Skin of body (tissue), 2 donors: ENCODE results near the gene SRF. TPM values are rescaled to one million over a fixed set of nuclear protein-coding genes. Genes with fewer than 3 reads are reported as not detected.
A peak's percentile ranks its signal among the peaks of the same experiment; 100 is the strongest.

ENCODE experiments used
- DNase-seq: peaks from one replicate; lab custom pipeline; 2025; lab: John Stamatoyannopoulos, UW
- total RNA-seq: library from RNA; depleted of rRNA; stranded (reverse); fragments of >200 nt; gene quantifications from one replicate; pipeline ENCODE4 v1.2.3, GENCODE V29; 2014

SRF gene
- total RNA-seq, 1 donor from 2014 or later: 12.5 TPM

- DNase-seq: no peak
Measured at GRCh38 chr6:43216200-43216599, 45.1 kb downstream of the SRF start.

DNA sequence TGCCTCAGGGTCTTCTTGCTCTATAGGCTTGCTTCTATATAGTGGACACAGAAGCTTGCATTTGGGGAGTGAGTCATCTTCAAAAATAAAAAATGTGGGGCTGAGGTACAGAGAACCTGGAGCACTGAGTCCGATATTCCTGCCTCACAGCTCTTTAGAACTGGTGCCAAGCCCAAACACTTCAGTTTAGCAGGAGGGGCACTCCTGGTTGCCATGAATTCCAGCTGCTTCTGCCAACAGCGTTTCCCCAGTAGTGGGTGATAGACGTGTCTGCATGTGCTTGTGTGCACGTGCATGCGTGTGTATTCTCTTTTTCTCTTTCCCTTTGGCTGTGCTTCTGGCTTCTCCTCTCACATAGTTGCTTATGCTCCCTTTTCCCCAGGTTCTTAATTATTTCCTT, 46.3 kb downstream of the SRF start:
- DNase-seq: no peak

DNA sequence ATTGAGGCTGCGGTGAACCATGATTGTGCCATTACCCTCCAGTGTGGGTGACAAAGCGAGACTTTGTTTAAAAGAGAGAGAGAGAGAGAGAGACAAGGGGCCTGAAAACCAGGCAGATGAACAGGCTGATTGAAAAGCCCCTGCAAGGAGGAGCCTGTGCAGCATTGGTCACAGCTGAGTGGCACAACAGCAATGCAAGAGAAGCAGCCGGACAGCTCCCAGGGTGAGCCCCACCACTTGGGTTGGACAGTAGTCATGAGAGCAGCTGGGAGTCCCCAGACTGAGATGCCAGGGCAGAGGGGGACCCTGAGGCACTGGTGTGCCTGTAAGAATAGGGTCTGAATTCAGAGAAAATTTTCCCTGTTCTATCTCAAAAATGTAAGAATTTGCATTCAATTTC, 48.0 kb downstream of the SRF start:
- DNase-seq: no peak

DNA sequence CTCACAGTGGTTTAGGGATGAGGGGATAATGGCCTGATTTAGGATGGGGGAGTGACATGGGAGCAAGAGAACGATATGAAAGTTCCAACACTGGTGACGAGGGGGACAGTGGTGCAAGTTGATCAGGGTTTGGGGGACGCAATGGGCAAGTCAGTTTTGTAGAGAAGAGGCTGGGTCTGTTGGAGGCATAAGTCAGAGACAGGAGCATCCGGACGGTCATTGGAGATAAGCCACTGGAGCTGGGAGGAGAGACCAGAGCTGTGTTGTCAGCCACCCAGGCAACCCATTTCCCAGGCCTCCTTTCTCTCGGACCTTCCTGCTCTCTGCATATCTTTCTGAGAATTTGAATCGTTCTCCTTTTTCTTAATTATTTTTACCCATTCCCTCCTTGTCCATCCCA, 48.7 kb downstream of the SRF start:
- no peak for DNase-seq

DNA sequence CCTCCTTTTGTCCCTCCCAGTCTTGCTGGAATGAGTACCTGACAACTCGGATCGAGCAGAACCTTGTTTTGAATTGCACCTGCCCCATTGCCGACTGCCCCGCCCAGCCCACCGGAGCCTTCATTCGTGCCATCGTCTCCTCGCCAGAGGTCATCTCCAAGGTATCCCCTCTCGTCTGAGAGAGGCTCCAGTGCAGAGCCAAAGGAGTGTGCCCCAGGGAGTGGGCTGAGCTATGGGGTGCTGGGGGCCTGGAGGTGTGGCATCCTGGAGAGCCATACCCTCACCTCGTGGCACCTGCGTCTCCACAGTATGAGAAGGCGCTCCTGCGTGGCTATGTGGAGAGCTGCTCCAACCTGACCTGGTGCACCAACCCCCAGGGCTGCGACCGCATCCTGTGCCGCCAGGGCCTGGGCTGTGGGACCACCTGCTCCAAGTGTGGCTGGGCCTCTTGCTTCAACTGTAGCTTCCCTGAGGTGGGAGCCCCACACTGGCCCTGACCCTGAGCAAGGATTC, 49.4 kb downstream of the SRF start:
- no peak for DNase-seq

DNA sequence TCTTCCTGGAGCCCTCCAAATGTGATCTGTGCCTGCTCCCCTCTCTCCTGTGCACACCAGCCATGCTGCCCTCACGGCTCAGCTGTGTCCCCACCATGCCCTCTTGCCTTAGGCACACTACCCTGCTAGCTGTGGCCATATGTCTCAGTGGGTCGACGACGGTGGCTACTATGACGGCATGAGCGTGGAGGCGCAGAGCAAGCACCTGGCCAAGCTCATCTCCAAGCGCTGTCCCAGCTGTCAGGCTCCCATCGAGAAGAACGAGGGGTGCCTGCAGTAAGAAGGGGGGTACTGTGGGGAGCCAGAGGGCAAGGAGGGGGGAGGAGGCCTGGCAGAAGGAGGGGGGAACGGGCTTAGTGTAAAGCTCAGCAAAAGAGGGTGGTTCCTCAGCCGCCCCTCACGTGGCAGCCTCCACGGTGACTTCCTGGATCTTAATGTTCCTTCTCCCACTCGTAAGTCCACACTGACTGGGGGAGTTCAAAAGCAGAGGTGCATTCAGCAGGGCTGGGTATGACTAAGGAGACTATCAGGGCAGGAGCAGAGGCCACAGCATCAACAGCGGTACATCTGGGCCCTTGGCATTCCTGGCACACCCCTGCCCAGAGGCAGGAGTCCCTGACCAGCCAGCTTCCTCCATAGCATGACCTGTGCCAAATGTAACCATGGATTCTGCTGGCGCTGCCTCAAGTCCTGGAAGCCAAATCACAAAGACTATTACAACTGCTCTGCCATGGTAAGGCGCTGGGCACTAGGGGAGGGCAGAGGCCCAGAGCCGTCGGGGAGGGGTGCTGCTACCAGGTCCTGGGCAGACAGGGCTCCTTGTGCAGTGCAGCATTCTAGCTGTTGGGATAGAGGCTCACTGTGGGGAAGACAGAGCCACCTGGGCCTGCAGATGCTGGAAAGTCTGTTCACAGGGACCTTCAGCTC, 50.2 kb downstream of the SRF start:
- DNase-seq: no peak

DNA sequence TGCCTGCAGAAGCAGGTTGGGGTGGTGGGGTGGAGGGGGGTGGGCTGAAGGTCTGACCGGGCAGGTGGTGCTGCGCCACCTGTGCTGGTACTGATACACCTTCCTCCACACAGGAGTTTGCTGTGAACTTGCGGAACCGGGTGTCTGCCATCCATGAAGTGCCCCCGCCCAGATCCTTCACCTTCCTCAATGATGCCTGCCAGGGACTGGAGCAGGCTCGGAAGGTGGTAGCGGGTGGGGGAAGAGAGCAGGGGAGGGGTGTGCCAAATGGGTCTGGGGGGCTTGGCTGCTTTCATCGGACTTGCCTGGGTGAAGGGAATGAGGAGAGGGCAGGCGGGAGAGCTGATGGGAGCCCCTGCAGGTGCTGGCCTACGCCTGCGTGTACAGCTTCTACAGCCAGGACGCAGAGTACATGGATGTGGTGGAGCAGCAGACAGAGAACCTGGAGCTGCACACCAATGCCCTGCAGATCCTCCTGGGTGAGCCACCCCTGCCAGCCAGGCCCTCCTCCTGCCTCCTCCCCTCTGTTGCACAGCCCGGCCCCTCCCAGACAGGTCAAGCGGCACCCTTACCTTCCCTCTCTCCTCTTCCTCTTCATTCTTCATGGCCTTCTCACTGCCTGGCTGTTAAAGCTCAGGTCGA, 51.5 kb downstream of the SRF start:
- DNase-seq: no peak

GRCh38 chr6:43223175-43223574, 52.1 kb downstream of the SRF start:
- no peak for DNase-seq

DNA sequence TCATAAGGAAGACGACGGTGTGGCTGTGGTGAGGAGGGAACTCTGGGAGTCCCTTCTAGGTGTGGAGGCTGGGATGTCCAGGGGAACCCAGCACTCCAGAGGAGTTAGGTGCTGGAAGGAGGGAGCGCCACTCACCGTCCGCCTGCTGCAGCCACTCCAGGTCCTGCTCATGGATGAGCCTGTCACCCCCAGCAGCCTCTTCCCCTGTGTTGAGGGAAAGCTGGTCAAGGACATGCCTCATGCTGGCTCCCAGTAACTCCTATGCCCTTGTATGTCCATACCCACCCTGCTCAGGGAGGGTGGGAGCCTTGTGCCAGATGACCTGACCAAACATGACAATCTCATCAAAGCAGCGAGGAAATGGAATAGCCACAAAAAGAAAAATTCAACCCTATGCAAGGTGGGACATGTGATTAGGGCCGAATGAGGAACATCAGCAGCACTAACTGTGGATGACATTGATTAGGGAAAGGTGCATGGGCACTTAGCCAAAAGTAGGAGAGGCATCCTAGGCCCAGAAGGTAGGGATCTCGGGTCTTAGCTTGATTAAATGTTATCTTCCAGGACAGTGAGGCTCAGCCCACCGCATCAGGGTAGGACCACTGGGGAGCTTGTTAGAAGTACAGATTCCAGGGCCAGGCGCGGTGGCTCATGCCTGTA, 55.3 kb downstream of the SRF start:
- no peak for DNase-seq

DNA sequence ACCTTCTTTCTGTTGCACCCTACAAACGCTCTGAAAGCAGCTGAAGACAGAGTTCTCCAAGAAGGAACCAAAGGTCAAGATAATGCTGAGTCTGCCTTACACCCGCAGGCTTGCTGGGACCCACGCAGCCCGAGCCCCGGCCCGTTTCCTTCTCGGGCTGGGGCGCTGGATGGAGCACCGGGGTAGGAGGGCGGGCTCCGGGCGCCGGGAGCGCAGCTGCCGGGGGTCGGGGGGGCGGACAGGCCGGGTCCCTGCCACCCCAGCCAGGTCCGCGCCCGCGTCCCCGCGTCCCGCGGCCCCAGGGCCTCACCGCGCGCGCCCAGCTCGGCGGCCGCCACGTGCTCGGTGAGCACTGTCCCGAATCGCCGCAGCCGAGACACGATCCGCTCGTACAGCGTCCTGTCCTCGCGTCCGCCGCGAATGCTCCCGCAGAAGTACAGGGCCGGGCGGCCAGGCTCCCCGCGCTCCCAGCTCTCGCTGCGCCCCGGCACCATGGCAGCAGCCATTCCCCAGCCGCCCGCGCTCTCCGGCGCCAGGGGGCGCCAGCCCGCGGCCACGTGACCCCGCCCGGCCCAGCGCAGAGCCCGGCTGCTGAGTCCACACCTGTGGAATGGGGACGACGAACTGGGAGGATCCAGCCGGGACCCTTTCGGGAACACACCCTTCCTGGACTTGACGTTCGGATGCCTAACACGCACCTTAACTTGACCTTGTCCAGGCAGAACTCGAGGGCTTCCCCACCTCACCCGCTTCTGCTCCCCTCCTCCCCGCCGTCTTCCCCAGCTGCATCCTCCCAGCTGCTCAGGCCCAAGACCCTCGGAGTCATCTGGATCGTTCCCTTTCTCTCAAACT, 58.1 kb downstream of the SRF start, which contains the start of gene DNPH1:
TSS of gene DNPH1 (minus strand) at position 531 of the 852 bp plus-strand sequence. CDS start at position 506, 25 bp downstream.
- peak; percentile 22 for DNase-seq

- no peak for DNase-seq
Measured at GRCh38 chr6:43229803-43230620, 58.9 kb downstream of the SRF start.

DNA sequence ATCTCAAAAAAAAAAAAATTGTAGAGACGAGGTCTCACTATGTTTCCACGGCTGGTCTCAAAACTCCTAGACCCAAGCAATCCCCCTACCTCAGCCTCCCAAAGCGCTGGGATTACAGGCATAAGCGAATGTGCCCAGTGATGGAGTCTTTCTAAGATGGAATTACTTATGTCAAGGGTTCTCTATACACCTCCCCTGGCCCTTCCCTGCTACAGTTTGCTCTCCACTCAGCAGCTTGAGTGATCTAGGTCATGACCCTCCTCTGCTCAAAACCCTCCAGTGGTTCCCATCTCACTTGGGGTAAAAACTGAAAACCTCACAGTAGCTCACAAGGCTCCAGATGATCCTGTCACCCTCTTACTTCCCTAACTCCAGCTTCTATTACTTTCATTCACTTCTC, 60.0 kb downstream of the SRF start:
- no peak for DNase-seq

Other genes with a start within 250 kb of the SRF start
- gene CNPY3, start 241.8 kb upstream of the SRF start, total RNA-seq: 18.1 TPM
- 0.20 TPM for gene GNMT, start 210.5 kb upstream of the SRF start, total RNA-seq
- gene PEX6, start 192.1 kb upstream of the SRF start, total RNA-seq: 13.1 TPM
- gene PPP2R5D, start 186.7 kb upstream of the SRF start, total RNA-seq: 23.8 TPM
- gene MEA1, start 157.3 kb upstream of the SRF start, total RNA-seq: 28.9 TPM
- gene KLHDC3, start 157.0 kb upstream of the SRF start, total RNA-seq: 82.3 TPM
- gene RRP36, start 149.6 kb upstream of the SRF start, total RNA-seq: 36.2 TPM
- 20.3 TPM for gene CUL7, start 117.4 kb upstream of the SRF start, total RNA-seq
- gene MRPL2, start 111.8 kb upstream of the SRF start, total RNA-seq: 17.3 TPM
- gene KLC4, start 111.6 kb upstream of the SRF start, total RNA-seq: 15.6 TPM
- gene PTK7, start 95.0 kb upstream of the SRF start, total RNA-seq: 121 TPM
- 18.8 TPM for gene CUL9, start 10.9 kb downstream of the SRF start, total RNA-seq
- 26.3 TPM for gene DNPH1, start 58.2 kb downstream of the SRF start, total RNA-seq
- gene TTBK1, start 72.2 kb downstream of the SRF start, total RNA-seq: 0.10 TPM
- gene SLC22A7, start 127.0 kb downstream of the SRF start, total RNA-seq: not detected
- gene CRIP3, start 137.6 kb downstream of the SRF start, total RNA-seq: 1.1 TPM
- 10.3 TPM for gene ZNF318, start 198.4 kb downstream of the SRF start, total RNA-seq